Measurements from ENCODE around the gene TLX2. TPM values are rescaled to one million over a fixed set of nuclear protein-coding genes. Genes with fewer than 3 reads are reported as not detected.

Gene TLX2
- total RNA-seq, 1 donor from 2014 or later, result not detected

DNA sequence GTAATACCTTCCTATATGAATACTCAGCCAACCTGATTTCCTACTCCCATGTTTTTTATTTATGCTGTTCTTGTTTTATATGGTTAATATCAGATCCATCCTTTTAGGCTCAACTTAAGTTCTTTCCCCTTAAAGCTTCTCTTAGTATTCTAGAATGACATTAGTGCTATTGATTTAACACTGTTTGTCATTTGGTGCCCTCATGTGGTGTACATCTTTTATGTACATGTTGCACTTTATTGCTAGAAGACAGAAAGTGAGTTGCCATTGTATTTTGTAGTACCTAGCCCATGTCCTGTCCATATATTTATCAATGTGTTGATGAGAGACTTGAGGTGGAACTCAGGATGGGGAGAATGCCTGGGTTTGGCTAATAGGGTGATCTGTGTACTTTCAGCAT, 18.0 kb downstream of the TLX2 start:
- no peak for DNase-seq (ENCODE audit: low read depth)
- H3K4me3 ChIP-seq (ENCODE audit: low read depth, low read length), result no peak overlapping the region
- TF ChIP-seq, protein P1, sequence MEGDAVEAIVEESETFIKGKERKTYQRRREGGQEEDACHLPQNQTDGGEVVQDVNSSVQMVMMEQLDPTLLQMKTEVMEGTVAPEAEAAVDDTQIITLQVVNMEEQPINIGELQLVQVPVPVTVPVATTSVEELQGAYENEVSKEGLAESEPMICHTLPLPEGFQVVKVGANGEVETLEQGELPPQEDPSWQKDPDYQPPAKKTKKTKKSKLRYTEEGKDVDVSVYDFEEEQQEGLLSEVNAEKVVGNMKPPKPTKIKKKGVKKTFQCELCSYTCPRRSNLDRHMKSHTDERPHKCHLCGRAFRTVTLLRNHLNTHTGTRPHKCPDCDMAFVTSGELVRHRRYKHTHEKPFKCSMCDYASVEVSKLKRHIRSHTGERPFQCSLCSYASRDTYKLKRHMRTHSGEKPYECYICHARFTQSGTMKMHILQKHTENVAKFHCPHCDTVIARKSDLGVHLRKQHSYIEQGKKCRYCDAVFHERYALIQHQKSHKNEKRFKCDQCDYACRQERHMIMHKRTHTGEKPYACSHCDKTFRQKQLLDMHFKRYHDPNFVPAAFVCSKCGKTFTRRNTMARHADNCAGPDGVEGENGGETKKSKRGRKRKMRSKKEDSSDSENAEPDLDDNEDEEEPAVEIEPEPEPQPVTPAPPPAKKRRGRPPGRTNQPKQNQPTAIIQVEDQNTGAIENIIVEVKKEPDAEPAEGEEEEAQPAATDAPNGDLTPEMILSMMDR (conservative IDR thresholded peaks at IDR 0.05; ENCODE audit: low read depth, low read length), result peak; percentile 41

DNA sequence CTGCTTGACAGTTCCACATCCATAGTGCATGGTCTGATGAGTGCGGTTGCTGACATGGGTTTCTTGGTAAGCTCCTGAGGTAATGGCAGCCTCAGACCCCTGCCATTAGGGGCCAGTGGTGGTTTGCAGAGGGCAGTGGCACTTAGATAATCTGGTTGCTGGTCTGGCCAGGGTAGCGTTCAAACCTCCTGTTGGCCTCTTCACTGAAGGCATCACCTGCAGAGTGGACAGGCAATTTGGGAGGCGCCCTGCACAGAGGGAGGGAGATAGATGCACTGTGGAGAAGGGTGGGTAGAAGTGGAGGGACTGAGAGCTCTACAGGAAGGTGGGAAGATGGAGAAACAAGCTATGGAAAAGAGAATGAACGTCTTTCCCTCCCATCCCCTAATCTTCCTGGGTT, 19.2 kb downstream of the TLX2 start:
- H3K4me3 ChIP-seq (ENCODE audit: low read depth, low read length), result no peak overlapping the region
- no peak for DNase-seq (ENCODE audit: low read depth)
- TF ChIP-seq, protein P1 (conservative IDR thresholded peaks at IDR 0.05; ENCODE audit: low read depth, low read length), result no peak

DNA sequence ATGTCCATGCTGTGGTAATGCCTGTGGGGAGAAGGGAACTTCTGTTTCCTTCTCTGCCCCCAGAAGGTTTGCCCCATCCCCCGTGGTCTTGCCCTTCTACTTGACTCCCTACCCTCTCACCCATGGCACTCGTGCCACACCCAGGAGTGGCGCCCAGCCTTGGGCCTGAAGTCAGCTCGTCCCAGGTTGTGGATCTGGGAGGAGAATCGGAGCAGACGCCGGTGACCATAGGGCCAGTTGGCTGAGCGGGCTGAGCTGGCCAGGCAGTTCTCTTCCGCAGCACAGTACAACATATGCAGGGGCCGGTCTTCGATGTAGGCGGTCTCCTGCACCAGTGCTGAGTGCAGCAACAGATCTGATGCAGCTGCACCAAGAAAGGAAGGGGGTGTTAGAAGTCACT, 20.2 kb downstream of the TLX2 start:
- TF ChIP-seq, protein P1 (conservative IDR thresholded peaks at IDR 0.05; ENCODE audit: low read depth, low read length), result no peak
- DNase-seq (ENCODE audit: low read depth), result no peak

DNA sequence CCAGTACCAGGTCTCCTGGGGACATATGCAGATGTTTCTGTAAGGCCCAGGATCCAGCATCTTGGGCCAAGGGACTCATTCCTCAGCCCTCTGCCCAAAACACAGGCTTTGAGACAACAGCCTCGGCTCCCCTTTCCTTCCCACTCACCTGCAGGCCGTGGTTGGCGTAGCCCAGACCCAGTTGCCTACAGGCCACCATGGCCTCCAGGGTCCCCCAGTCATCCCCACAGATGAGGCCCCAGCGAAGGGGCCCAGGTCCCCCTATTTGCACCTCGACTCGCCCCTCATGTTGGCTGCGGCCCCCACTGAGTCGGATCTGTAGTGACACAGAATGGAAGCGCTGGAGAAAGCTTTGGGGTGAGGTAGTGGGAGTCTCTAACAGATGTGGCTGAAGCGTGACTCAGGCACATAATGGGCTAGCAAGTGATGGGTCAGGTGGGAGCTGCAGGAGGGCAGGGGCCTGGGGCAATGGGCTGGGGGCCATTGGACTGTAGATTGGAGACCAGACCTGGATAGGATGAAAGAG, 21.3 kb downstream of the TLX2 start:
- no peak overlapping the region for H3K4me3 ChIP-seq (ENCODE audit: low read depth, low read length)
- DNase-seq (ENCODE audit: low read depth), result no peak
- TF ChIP-seq, protein P1 (conservative IDR thresholded peaks at IDR 0.05; ENCODE audit: low read depth, low read length), result no peak

More for the DNA sequence above, 20.2 kb downstream of the TLX2 start:
- no peak overlapping the region for H3K4me3 ChIP-seq (ENCODE audit: low read depth, low read length)

GRCh38 chr2:74536166-74536950, 22.1 kb downstream of the TLX2 start:
- DNase-seq (ENCODE audit: low read depth), result no peak
- H3K4me3 ChIP-seq (ENCODE audit: low read depth, low read length), result no peak overlapping the region
- TF ChIP-seq, protein P1 (conservative IDR thresholded peaks at IDR 0.05; ENCODE audit: low read depth, low read length), result no peak

- DNase-seq (ENCODE audit: low read depth), result no peak
- H3K4me3 ChIP-seq (ENCODE audit: low read depth, low read length), result no peak overlapping the region
- TF ChIP-seq, protein P1 (conservative IDR thresholded peaks at IDR 0.05; ENCODE audit: low read depth, low read length), result no peak
These were observed 22.9 kb downstream of the TLX2 start for GRCh38 chr2:74537140-74537539.
